HEK293T (cell line): ENCODE measurements around the gene LYRM4.

Experiments
- PKNOX1 ChIP-seq: fragments of 450-650 bp; IDR thresholded peaks from 2 replicates; pipeline ENCODE4 v1.6.1; 2016
- SP1 ChIP-seq: fragments of 450-650 bp; IDR thresholded peaks from 2 replicates; pipeline ENCODE4 v1.6.1; 2017

- TF ChIP-seq SP1 (no peak), PKNOX1 (no peak)
Observed at GRCh38 chr6:5089481-5090438, 171.0 kb downstream of the LYRM4 start.
